NCI-H748 (cell line): ENCODE data around the gene ZNF260.

Source experiments
- DNase-seq: peaks from one replicate; lab custom pipeline; 2025; ENCODE audit not compliant: unreplicated experiment; lab: John Stamatoyannopoulos, UW

Gene ZNF260

DNA sequence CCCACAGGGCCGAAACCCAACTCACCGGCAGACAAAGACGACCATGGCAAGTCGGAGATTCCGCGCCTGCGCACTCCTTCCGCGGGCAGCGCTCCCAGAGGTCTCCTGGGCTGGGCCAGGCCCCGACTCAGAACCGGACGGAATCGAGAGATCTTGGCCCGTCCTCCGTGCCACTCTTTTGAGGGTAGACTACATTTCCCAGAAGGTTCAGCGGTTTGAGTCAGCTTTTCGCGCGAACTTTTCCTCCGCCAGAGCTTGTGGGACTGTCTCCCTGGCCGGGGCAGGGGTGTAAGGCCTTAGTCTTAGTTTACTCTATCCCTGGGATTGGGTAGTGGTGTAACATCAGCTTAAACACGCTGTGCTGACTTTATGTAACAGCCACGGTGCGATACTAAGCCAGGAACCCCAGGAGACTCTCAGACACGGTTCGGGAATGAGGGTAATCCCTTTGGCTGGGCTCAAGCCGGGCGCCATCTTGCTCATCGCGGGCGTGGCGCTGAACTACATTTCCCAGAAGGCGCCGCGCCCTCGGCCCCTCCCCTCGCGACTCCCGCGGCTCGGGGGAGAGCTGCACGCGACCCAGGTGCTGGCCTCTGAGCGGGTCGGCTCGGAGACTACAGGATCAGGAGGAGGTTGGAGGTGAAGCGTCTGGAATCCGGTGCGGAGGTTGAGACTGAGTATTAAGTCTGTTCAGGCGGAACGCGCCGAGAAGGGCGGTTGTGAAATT, at the start of gene ZNF260:
ZNF260 (minus strand) TSS at position 78 of the 727 bp plus-strand sequence. CDS start 13,033 bp downstream, outside the sequence.
- peak; percentile 98 for DNase-seq

GRCh38 chr19:36577271-36577996, 49.4 kb upstream of the ZNF260 start:
- no peak for DNase-seq

GRCh38 chr19:36574741-36575140, 46.7 kb upstream of the ZNF260 start:
- no peak for DNase-seq

- peak; percentile 53 for DNase-seq
Observed at GRCh38 chr19:36573895-36574720, 46.0 kb upstream of the ZNF260 start.

DNA sequence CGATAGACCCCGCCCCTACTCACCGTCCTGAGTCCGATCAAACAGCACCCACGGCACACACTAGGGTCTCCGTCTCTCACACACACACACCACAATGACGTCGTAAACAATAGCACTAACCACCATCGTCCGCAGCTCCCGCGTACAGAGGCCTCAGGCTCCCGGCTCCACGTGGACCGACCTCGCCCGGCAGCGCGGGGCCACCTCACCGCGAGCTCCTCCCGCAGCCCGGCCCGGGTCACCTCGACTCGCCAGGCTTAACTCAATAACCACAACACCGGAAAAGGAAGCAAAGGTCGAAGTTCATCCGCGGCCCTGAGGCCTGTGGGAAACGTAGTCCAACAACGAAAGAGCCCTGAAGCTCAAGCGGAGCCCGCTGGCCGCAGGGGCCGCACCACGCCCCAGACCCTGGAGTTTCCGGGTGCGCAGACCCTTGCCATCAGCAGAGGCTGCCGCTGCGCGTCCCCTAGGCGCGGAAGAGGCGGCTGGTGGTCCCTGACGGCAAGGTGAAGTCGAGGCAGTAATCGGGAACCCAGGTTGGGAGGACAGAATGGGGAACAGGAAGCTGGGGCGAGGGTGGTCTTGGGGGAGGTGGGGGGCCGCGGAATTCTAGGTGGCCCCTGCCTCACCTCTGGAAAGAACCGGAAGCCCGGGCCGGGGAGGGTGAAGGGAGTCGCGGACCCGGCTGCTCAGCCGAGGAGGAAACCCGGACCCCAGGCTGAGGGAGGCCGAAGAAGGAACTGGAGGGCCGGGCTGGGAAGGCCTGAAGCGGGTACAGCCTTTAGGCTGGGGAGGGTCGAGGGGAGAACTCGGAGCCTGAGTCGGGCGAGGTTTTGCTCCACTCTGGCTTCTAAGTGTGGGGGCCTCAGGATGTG, 45.2 kb upstream of the ZNF260 start, which contains the start of gene ZNF529:
ZNF529 (minus strand) TSS at position 273 of the 875 bp plus-strand sequence. CDS start 946 bp downstream, outside the sequence.
- DNase-seq = peak; percentile 97

DNA sequence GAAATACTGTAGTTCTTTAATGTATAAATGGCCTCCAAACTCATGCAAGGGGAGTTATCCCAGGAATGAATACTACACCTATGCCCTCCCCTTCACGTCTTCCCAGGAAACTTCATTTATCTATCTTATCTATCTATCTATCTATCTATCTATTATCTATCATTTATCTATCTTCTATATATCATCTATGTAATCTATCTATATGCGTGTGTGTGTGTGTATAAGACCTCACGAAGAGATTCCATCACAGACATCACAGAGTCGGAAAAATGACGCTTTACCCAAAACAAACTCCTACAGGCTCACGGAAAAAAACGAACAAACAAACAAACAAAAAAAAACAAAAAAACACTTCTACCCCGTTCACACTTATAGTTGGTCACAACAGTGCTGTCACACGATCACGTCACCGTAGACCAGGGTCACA, 44.5 kb upstream of the ZNF260 start:
- no peak for DNase-seq

DNA sequence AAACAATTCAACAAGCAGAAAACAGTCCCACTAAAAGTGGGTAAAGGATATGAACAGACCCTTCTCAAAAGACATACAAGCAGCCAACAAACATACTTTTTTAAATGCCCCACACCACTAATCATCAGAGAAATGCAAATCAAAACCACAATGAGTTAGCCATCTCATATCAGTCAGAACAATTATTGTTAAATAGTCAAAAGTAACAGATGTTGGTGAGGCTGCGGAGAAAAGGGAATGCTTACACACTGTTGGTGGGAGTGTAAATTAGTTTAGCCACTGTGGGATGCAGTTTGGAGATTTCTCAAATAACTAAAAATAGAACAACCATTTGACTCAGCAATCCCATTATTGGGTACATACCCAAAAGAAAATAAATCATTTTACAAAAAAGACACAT, 36.3 kb upstream of the ZNF260 start:
- DNase-seq = no peak

- peak; percentile 34 for DNase-seq
Observed at GRCh38 chr19:36547001-36547732, 19.1 kb upstream of the ZNF260 start.

DNA sequence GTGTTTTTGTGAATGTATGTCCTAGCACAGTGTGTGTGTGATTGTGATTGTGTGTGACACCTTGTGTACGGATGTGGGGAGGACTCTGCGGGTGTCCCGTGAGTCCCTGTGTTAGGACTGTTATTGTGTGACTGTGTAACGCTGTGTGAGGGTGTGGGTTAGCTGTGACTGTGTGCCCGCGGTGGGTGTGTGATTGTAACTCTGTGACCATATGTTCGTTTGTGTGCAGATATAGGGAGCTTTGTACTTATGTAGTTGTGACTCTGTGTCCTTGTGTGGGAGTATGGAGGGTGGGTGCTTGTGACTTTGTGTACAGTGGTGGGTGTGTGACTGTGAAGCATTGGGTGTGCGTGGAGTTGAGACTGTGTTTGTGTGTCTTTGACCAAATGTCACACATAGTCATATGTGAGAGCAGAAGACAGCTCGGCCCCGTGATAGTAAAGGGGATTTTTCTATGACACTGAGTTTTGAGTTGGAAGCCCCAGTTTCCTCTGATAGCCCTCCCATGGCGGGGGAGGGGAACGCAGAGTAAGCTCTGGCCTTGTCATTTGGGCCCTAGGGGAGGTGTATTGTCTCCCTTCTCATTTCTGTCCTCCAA, 949 bp upstream of the ZNF260 start:
- peak; percentile 44 for DNase-seq

- DNase-seq = no peak
Observed at GRCh38 chr19:36527873-36528193, 238 bp downstream of the ZNF260 start.

DNA sequence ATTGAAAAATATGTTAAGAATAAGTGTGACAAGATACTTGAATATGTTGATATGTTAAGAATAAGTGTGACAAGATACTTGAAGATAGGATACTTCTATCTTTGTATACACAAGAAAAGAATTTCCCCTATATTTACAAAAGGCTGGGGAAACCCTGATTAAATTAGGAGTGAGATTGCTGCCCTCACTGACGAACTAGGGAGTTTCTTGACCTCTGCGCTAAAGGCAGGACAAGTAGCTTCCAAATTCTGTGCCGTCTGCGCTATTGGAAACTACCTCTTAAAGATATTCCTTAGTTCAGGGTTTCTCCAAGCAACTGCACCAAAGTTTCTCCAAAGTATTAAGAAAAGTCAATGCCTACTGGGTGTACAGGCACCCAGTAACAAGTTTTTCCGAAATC, 730 bp downstream of the ZNF260 start:
- peak; percentile 11 for DNase-seq

DNA sequence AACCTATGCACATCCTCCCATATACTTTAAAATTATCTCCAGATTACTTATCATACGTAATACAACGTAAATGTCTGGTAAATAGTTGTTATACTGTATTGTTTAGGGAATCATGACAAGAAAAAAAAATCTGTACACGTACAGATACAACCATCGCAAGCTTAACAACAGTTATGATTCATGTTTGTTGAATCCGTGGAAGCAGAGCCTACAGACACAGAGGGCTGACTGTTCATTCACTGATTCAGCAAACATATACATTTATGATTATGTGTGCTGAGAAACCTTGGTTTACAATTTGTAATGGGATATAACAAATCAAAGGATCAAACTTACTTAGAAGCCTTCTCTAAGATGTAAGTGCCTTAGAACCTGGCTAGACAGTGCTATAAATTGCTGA, 1.5 kb downstream of the ZNF260 start:
- DNase-seq = no peak

DNA sequence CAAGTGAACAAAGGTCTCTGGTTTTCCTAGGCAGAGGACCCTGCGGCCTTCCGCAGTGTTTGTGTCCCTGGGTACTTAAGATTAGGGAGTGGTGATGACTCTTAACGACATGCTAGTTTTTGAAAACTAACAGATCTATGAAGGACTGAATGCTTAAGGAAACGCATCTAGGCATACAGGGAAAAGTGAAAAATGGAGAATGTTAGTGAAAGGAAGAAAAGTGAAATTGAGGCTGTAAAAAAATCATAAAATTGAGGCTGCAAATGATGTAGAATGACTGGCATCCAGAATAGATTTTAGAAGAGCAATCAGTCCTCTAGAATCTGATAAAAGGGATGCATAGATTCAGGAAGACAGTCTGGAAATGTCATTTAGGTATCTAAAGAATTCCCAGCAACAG, 3.5 kb downstream of the ZNF260 start:
- no peak for DNase-seq

DNA sequence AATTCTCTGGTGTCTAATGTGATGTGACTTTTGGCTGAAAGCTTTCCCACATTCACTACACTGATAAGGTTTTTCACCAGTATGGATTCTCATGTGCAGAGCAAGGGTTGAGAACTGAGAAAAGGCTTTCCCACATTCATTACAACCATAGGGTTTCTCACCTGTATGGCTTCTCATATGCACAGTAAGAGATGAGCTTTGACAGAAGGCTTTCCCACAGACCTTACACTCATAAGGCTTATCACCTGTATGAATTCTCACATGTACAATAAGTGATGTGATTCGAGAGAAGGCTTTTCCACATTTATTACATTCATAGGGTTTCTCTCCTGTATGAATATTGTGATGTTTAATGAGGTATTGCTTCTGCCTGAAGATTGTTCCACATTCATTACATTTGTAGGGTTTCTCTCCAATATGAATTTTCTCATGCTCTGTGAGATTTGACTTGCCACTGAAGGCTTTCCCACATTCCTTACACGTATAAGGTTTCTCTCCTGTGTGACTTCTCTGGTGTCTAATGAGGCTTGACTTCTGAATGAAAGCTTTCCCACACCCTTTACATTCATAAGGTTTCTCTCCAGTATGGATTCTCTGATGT, 14.0 kb downstream of the ZNF260 start:
- DNase-seq = peak; percentile 20

- DNase-seq = no peak
Observed at GRCh38 chr19:36508325-36508724, 19.7 kb downstream of the ZNF260 start.

DNA sequence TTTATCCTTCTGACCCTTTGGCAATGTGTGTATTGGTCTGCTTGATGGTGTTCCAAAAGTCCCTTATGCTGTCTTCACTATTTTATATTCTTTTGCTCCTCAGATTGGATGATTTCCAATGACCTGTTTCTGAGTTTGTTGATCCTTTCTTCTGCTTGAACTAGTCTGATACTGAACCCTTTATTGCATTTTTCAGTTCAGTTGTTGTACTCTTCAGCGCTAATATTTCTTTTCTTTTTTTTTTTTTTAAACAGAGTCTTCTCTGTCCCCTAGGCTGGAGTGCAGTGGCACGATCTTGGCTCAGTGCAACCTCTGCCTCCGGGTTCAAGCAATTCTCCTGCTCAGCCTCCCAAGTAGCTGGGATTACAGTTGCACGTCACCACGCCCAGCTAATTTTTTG, 26.1 kb downstream of the ZNF260 start:
- DNase-seq = no peak

GRCh38 chr19:36497001-36497400, 31.1 kb downstream of the ZNF260 start:
- no peak for DNase-seq

DNA sequence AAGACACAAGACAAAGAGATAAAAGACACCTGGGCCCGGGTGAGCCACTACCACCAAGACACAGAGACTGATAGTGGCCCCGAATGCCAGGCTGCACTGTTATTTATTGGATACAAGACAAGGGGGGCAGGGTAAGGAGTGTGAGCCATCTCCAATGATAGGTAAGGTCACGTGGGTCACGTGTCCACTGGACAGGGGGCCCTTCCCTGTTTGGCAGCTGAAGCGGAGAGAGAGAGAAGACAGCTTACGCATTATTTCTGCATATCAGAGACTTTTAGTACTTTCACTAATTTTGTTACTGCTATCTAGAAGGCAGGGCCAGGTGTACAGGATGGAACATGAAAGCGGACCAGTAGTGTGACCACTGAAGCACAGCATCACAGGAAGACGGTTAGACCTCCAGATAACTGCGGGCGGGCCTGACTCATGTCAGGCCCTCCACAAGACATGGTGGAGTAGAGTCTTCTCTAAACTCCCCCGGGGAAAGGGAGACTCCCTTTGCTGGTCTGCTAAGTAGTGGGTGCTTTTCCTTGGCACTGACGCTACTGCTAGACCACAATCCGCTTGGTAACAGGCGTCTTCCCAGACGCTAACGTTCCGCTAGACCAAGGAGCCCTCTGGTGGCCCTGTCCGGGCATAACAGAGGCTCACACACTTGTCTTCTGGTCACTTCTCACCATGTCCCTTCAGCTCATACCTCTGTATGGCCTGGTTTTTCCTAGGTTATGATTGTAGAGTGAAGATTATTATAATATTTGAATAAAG, 35.2 kb downstream of the ZNF260 start:
- peak; percentile 78 for DNase-seq
